ENCODE data around the gene DUS2.

Gene DUS2

GRCh38 chr16:68046106-68046505 lies 23.0 kb downstream of the DUS2 start:
- DNase-seq (ENCODE audit: low read depth in 2 of 2): no peak

GRCh38 chr16:68047987-68048386 lies 24.9 kb downstream of the DUS2 start:
- no peak for DNase-seq (ENCODE audit: low read depth in 2 of 2)

GRCh38 chr16:68049449-68049848 lies 26.4 kb downstream of the DUS2 start:
- DNase-seq (ENCODE audit: low read depth in 2 of 2): no peak

- no peak for DNase-seq (ENCODE audit: low read depth in 2 of 2)
Observed at GRCh38 chr16:68055395-68055794, 32.3 kb downstream of the DUS2 start.

- no peak for DNase-seq (ENCODE audit: low read depth in 2 of 2)
Observed at GRCh38 chr16:68059804-68060203, 36.7 kb downstream of the DUS2 start.

GRCh38 chr16:68061396-68061795 lies 38.3 kb downstream of the DUS2 start:
- no peak for DNase-seq (ENCODE audit: low read depth in 2 of 2)

- DNase-seq (ENCODE audit: low read depth in 2 of 2): no peak
Observed at GRCh38 chr16:68062910-68063393, 39.9 kb downstream of the DUS2 start.

GRCh38 chr16:68064791-68065365 lies 41.8 kb downstream of the DUS2 start:
- DNase-seq (ENCODE audit: low read depth in 2 of 2): peak; percentile 55 to 66

- DNase-seq (ENCODE audit: low read depth in 2 of 2): no peak
Observed at GRCh38 chr16:68065716-68066305, 42.7 kb downstream of the DUS2 start.

- no peak for DNase-seq (ENCODE audit: low read depth in 2 of 2)
Observed at GRCh38 chr16:68066763-68067162, 43.7 kb downstream of the DUS2 start.

GRCh38 chr16:68068926-68069325 lies 45.8 kb downstream of the DUS2 start:
- no peak for DNase-seq (ENCODE audit: low read depth in 2 of 2)

- DNase-seq (ENCODE audit: low read depth in 2 of 2): no peak
Observed at GRCh38 chr16:68069511-68070248, 46.6 kb downstream of the DUS2 start.

- DNase-seq (ENCODE audit: low read depth in 2 of 2): no peak
Observed at GRCh38 chr16:68070249-68070730, 47.2 kb downstream of the DUS2 start.

- no peak for DNase-seq (ENCODE audit: low read depth in 2 of 2)
Observed at GRCh38 chr16:68070806-68071517, 47.9 kb downstream of the DUS2 start.

GRCh38 chr16:68071518-68071901 lies 48.4 kb downstream of the DUS2 start:
- no peak for DNase-seq (ENCODE audit: low read depth in 2 of 2)

- no peak for DNase-seq (ENCODE audit: low read depth in 2 of 2)
Observed at GRCh38 chr16:68072038-68072695, 49.1 kb downstream of the DUS2 start.

- no peak for DNase-seq (ENCODE audit: low read depth in 2 of 2)
Observed at GRCh38 chr16:68073902-68074760, 51.0 kb downstream of the DUS2 start.

- no peak for DNase-seq (ENCODE audit: low read depth in 2 of 2)
Observed at GRCh38 chr16:68074850-68075555, 51.9 kb downstream of the DUS2 start.

- DNase-seq (ENCODE audit: low read depth in 2 of 2): no peak
Observed at GRCh38 chr16:68075980-68076379, 52.9 kb downstream of the DUS2 start.

GRCh38 chr16:68076560-68076959 lies 53.5 kb downstream of the DUS2 start:
- DNase-seq (ENCODE audit: low read depth in 2 of 2): no peak
